ENCODE data around the gene FRYL.

- TF ChIP-seq, protein P1, sequence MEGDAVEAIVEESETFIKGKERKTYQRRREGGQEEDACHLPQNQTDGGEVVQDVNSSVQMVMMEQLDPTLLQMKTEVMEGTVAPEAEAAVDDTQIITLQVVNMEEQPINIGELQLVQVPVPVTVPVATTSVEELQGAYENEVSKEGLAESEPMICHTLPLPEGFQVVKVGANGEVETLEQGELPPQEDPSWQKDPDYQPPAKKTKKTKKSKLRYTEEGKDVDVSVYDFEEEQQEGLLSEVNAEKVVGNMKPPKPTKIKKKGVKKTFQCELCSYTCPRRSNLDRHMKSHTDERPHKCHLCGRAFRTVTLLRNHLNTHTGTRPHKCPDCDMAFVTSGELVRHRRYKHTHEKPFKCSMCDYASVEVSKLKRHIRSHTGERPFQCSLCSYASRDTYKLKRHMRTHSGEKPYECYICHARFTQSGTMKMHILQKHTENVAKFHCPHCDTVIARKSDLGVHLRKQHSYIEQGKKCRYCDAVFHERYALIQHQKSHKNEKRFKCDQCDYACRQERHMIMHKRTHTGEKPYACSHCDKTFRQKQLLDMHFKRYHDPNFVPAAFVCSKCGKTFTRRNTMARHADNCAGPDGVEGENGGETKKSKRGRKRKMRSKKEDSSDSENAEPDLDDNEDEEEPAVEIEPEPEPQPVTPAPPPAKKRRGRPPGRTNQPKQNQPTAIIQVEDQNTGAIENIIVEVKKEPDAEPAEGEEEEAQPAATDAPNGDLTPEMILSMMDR (IDR thresholded peaks at IDR 0.05; ENCODE audit: insufficient read depth, low read length, poor library complexity, severe bottlenecking), result no peak
- no peak for TF ChIP-seq EZH2phosphoT487 (conservative IDR thresholded peaks at IDR 0.05; ENCODE audit: low read length)
These were observed 40.5 kb downstream of the FRYL start for GRCh38 chr4:48739560-48740019.

Data from SU-DHL-6 (cell line).